DND-41 (cell line): ENCODE measurements around the gene DDX1.

Experiments used
- ATAC-seq: fragments of 200-7000 bp; cut with Tn5 transposase; 3 replicates; pipeline ENCODE4 v1.9.1; 2021; ENCODE audit warnings: low read depth; ENCODE audit not compliant: insufficient read depth
- DNase-seq: peaks from one replicate; pipeline ENCODE4 v3.0.0-alpha.2; 2020
- H2AFZ ChIP-seq: 2 replicates; pipeline ENCODE4 v1.6.0; 2012; ENCODE audit warnings: low read depth, low read length
- H3K27ac ChIP-seq: 2 replicates; pipeline ENCODE4 v1.5.1; 2012; ENCODE audit warnings: low read length, inconsistent platforms
- H3K27me3 ChIP-seq: fragments of 200-600 bp; sonication (generic); 2 replicates; pipeline ENCODE4 v1.6.0; 2012; ENCODE audit warnings: low read length, mild to moderate bottlenecking, inconsistent platforms; ENCODE audit not compliant: insufficient read depth, poor library complexity
- H3K36me3 ChIP-seq: 2 replicates; pipeline ENCODE4 v1.5.1; 2012; ENCODE audit warnings: low read length, inconsistent platforms; ENCODE audit not compliant: insufficient read depth
- H3K4me1 ChIP-seq: 2 replicates; pipeline ENCODE4 v1.5.1; 2012; ENCODE audit warnings: mild to moderate bottlenecking, low read length; ENCODE audit not compliant: insufficient read depth
- H3K4me2 ChIP-seq: 2 replicates; pipeline ENCODE4 v1.6.0; 2012; ENCODE audit warnings: mild to moderate bottlenecking, moderate library complexity, low read length, inconsistent platforms; ENCODE audit not compliant: insufficient read depth
- H3K4me3 ChIP-seq, 2 experiments: fragments of 200-600 bp in 1 of 2; shearing (Covaris generic) in 1 of 2; 2 replicates each; pipeline ENCODE4 v1.5.1; 2012 to 2016; ENCODE audit warnings: inconsistent platforms in 2 of 2, low read length in 2 of 2, mild to moderate bottlenecking in 2 of 2, low read depth in 1 of 2, moderate library complexity in 1 of 2
- H3K79me2 ChIP-seq: 2 replicates; pipeline ENCODE4 v1.6.0; 2012; ENCODE audit warnings: low read length, inconsistent platforms; ENCODE audit not compliant: insufficient read depth
- H3K9ac ChIP-seq: 2 replicates; pipeline ENCODE4 v1.6.0; 2012; ENCODE audit warnings: low read depth, mild to moderate bottlenecking, inconsistent platforms, low read length, moderate library complexity
- H3K9me3 ChIP-seq: 2 replicates; pipeline ENCODE4 v1.5.1; 2012; ENCODE audit warnings: low read length, moderate library complexity, mild to moderate bottlenecking, inconsistent platforms; ENCODE audit not compliant: insufficient read depth, severe bottlenecking
- H4K20me1 ChIP-seq: 2 replicates; pipeline ENCODE4 v1.6.0; 2012; ENCODE audit warnings: low read length; ENCODE audit not compliant: insufficient read depth
- EZH2 ChIP-seq: IDR thresholded peaks from 3 replicates; pipeline ENCODE4 v1.6.1; 2012; ENCODE audit warnings: borderline replicate concordance, low read depth, mild to moderate bottlenecking, moderate library complexity, low read length, inconsistent platforms; ENCODE audit not compliant: severe bottlenecking
- TF ChIP-seq, protein P1 (sequence below): IDR thresholded peaks from 2 replicates; pipeline ENCODE4 v1.5.1; 2012; ENCODE audit warnings: borderline replicate concordance, low read length, moderate library complexity, mild to moderate bottlenecking; ENCODE audit not compliant: poor library complexity, severe bottlenecking; ENCODE audit errors: extremely low read depth

DDX1 gene

DNA sequence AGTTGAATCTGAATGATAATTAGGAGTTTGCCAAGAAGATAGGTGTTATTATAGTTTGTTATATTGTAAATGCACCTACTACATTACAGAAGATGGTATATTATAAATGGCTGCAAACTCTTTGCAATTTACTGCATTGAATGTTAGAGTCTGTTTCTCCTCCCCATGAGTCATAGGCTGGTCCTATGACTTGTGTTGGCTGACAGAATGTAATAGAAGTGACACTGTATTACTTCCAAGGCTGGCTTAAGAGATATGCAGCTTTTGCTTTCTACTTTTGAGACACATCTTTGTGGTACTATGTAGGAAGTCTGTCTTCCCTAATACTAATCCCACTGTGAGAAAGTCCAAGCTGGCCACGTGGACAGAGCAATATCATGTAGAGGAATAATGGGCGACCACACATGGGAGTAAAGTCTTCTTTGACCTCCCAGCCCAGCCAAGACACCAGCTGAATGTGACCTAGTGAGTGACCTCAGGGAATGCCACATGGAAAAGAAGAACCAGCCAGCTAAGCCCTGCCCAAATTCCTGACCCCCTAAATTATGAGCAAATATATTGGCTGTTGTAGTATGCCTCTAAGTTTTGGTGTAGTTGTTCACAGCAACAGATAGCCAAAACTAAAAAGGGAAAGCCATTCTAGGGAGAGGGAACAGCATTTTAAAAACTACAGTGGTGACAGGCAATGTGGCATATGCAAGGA is 6.8 kb upstream of the DDX1 start:
- H2AFZ ChIP-seq: no peak overlapping the region
- no peaks in the 10 kb centered on the region for H3K4me1 ChIP-seq
- no peaks in the 10 kb centered on the region for H3K36me3 ChIP-seq
- ATAC-seq (no peak), DNase-seq (no peak)
- no peak overlapping the region for H3K4me3 ChIP-seq
- H3K27ac ChIP-seq: no peak overlapping the region
- H3K79me2 ChIP-seq: no peaks in the 10 kb centered on the region
- H3K4me2 ChIP-seq: no peak overlapping the region
- no peaks in the 10 kb centered on the region for H4K20me1 ChIP-seq
- H3K9me3 ChIP-seq: no peaks in the 10 kb centered on the region
- TF ChIP-seq, protein P1, sequence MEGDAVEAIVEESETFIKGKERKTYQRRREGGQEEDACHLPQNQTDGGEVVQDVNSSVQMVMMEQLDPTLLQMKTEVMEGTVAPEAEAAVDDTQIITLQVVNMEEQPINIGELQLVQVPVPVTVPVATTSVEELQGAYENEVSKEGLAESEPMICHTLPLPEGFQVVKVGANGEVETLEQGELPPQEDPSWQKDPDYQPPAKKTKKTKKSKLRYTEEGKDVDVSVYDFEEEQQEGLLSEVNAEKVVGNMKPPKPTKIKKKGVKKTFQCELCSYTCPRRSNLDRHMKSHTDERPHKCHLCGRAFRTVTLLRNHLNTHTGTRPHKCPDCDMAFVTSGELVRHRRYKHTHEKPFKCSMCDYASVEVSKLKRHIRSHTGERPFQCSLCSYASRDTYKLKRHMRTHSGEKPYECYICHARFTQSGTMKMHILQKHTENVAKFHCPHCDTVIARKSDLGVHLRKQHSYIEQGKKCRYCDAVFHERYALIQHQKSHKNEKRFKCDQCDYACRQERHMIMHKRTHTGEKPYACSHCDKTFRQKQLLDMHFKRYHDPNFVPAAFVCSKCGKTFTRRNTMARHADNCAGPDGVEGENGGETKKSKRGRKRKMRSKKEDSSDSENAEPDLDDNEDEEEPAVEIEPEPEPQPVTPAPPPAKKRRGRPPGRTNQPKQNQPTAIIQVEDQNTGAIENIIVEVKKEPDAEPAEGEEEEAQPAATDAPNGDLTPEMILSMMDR: no peak
- no peak for TF ChIP-seq EZH2
- H3K27me3 ChIP-seq: no peaks in the 10 kb centered on the region
- no peak overlapping the region for H3K9ac ChIP-seq

DNA sequence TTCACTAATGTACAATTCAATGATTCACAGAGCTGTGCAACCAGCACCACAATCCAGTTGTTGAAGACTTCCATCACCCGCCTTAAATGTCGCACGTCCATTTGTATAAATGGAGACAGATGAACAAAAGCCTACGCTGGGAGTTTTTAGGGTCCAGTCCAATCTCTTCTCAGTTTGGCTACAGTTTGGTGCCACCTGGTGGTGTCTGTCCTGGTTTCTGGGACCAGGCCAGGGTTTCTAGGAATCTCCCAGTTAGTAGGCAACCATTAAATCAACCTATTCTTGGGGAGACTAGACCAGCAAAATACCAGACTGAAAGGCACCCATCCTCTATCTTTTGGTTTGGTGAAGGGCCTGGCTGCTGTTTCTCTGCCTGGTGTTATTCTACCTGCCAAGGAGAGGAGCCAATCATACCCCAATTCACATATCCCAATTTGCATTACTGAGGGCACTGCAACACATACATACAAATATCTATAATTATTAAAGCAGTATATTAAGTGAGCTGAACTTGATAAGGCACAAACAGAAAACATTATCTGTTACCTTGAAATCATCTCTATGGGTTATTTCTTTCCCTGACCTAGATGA is 3.2 kb upstream of the DDX1 start:
- Histone ChIP-seq H3K4me3 (no peak overlapping the region), H3K9me3 (no peaks in the 10 kb centered on the region), H3K9ac (no peak overlapping the region), H4K20me1 (peaks cover 4% of the 10 kb centered on the region; the same call in 1 of the 2 replicates), H3K79me2 (peaks cover 26% of the 10 kb centered on the region), H3K27me3 (no peaks in the 10 kb centered on the region), H3K4me1 (peaks cover 22% of the 10 kb centered on the region), H2AFZ (no peak overlapping the region), H3K27ac (no peak overlapping the region), H3K36me3 (no peaks in the 10 kb centered on the region; the same call in 1 of the 2 replicates), H3K4me2 (no peak overlapping the region)
- TF ChIP-seq EZH2: no peak
- TF ChIP-seq, protein P1: peak; percentile 66
- DNase-seq (peak; percentile 49), ATAC-seq (no peak)

DNA sequence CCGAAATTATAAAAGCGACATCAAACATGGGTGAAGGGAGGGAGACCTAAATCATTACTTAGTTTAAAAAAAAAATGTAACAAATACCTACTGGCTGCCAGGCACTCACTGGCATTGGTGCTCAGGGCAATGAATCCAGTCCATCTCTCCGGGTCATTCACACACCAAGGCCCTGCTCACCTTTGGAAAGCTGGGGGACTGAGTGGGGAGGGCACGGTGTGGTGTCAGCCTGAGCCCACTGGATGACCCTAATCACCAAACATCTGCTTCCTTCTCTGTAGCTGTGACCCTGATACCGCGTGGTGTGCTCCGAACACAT is 336 bp upstream of the DDX1 start:
- TF ChIP-seq EZH2: no peak
- TF ChIP-seq, protein P1: no peak
- H2AFZ ChIP-seq: peak overlapping the region; percentile 96
- peaks cover 8% of the 10 kb centered on the region; the same call in 1 of the 2 replicates for H4K20me1 ChIP-seq
- peak overlapping the region; percentile 95 for H3K9ac ChIP-seq
- peaks cover 19% of the 10 kb centered on the region for H3K36me3 ChIP-seq
- peak overlapping the region; percentile 90 for H3K27ac ChIP-seq
- no peak for DNase-seq
- no peaks in the 10 kb centered on the region for H3K9me3 ChIP-seq
- peaks cover 36% of the 10 kb centered on the region for H3K4me1 ChIP-seq
- H3K4me2 ChIP-seq: peak overlapping the region; percentile 78
- peaks cover 53% of the 10 kb centered on the region for H3K79me2 ChIP-seq
- peak overlapping the region; percentile 88 to 99 for H3K4me3 ChIP-seq
- no peaks in the 10 kb centered on the region for H3K27me3 ChIP-seq
- no peak; the same call in 2 of the 3 replicates for ATAC-seq
